Measurements from ENCODE around the gene CD58. TPM values are rescaled to one million over a fixed set of nuclear protein-coding genes. Genes with fewer than 3 reads are reported as not detected.
"Not testable (repeated sequence)": the region's sequence is repeated elsewhere in the genome, so short reads cannot be mapped to it uniquely, and the experiment has no call there.

The CD58 gene
- total RNA-seq, 1 donor from 2014 or later: 31.0 TPM

DNA sequence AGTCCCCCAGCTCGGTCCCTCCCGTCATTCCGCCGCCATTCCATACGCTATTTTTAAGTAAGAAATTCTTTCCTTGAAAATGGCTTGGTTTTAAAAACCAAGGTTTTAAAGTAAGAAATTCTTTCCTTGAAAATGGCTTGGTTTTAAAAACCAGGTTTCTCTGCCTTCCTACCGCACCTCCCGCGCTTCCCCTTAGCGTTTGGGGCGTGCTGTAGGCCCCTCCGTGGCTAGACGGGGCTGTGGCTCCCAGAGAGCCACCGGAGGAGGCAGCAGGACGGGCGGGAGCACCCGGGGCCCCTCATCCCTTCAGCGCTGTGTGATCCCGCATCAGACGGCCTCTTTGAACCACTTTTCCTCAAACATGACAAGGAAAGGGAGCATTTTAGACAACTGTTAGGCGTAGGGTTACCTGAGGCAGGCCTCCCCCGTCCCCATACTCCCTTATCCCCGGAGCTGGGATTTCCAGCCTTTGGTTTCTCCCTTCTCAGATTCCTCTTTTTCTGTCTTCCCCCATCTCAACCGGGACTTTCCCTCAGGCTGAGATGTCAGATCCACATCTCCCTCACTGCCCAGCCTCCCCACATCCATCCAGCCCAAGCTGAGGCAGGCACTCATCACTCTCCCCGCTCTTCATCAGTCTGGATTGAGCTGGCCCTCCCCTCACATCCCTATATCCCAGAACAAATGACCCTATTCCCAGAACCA is 541 bp upstream of the CD58 start:
- Mint-ChIP-seq H3K27ac (peak overlapping the region; percentile 88), H3K27me3 (no peaks in the 10 kb centered on the region), H3K9me3 (no peaks in the 10 kb centered on the region), H3K4me1 (peaks cover 58% of the 10 kb centered on the region), H3K36me3 (ENCODE audit: low read depth) (peaks cover 27% of the 10 kb centered on the region), H3K4me3 (peak overlapping the region; percentile 95)
- intact Hi-C loops (cut with micrococcal nuclease): loop anchor here (1.0 to 10.0 kb wide), 10 partner anchors 57 to 793 kb away; partner anchors contain the start of genes CD101, MAN1A2 and TTF2
- DNase-seq: peak; percentile 67

- H3K27ac Mint-ChIP-seq: peak overlapping the region; percentile 88
- DNase-seq: peak; percentile 77
- peaks cover 61% of the 10 kb centered on the region for H3K4me1 Mint-ChIP-seq
- H3K4me3 Mint-ChIP-seq: peak overlapping the region; percentile 95
- intact Hi-C loops (cut with micrococcal nuclease): loop anchor here (1.0 to 10.0 kb wide), 13 partner anchors 14 to 795 kb away; partner anchors contain the start of genes CD101 and MAN1A2
- H3K9me3 Mint-ChIP-seq: peaks cover 2% of the 10 kb centered on the region
- peaks cover 37% of the 10 kb centered on the region for H3K36me3 Mint-ChIP-seq (ENCODE audit: low read depth)
- H3K27me3 Mint-ChIP-seq: no peaks in the 10 kb centered on the region
Observed at GRCh38 chr1:116569776-116570357, 959 bp downstream of the CD58 start.

DNA sequence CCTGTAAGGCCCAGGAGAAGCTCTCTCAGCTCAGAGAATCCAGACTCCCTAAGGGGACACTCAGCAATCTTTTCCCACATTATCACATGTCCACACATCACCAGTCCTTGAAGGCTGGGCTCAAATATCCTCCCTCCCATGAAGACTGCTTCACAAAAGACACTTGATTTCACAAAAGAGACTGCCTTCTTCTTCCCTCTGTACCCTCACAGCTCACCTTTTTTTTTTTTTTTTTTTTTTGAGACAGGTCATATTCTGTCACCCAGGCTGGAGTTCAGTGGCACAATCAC is 1.5 kb downstream of the CD58 start:
- Mint-ChIP-seq H3K4me3 (peak overlapping the region; percentile 95), H3K27me3 (no peaks in the 10 kb centered on the region), H3K36me3 (ENCODE audit: low read depth) (peaks cover 43% of the 10 kb centered on the region), H3K9me3 (peaks cover 6% of the 10 kb centered on the region), H3K4me1 (peaks cover 61% of the 10 kb centered on the region), H3K27ac (peak overlapping the region; percentile 88)
- intact Hi-C loops (cut with micrococcal nuclease): loop anchor here (2.0 kb wide), 2 partner anchors 193 to 557 kb away; no protein-coding TSS in a partner anchor
- DNase-seq: no peak

DNA sequence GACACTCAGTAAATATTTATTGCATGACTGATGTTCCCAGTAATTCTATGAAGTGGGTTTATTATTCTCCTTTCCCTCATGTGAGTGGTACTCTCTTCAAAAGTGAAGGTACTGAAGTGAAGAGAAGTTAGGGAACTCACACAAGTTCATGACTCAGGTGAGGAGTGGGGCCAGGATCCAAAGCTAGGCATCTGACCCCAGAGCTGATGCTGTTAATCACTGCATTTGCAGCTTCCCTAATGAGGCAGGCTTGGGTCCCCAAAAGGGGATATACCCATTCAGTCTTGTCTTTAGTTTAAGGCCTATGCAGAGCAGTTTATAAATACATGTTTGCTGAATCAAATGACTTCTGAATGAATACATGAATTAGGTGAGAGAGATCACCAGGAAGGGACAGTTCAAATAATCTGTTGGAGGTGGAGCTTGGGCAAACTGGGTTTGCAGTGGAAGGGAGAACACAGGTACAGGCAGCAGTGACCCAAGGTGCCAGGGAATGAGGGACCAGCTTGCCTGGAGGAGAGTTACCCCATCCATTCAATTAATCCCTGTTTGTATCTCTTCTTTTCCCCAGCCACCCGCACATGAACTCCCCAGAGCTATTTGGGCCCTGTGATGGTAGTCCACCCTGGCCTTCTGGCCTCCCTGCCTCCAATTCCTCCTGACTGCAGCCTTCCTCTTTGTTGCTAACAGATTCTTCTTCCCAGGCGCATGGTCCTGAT is 2.0 kb downstream of the CD58 start:
- DNase-seq: peak; percentile 60
- peak overlapping the region; percentile 88 for H3K27ac Mint-ChIP-seq
- peaks cover 10% of the 10 kb centered on the region for H3K9me3 Mint-ChIP-seq
- no peaks in the 10 kb centered on the region for H3K27me3 Mint-ChIP-seq
- H3K36me3 Mint-ChIP-seq (ENCODE audit: low read depth): peaks cover 48% of the 10 kb centered on the region
- peak overlapping the region; percentile 95 for H3K4me3 Mint-ChIP-seq
- intact Hi-C loops (cut with micrococcal nuclease): loop anchor here (2.0 kb wide), 2 partner anchors 192 to 558 kb away; no protein-coding TSS in a partner anchor
- peaks cover 62% of the 10 kb centered on the region for H3K4me1 Mint-ChIP-seq

DNA sequence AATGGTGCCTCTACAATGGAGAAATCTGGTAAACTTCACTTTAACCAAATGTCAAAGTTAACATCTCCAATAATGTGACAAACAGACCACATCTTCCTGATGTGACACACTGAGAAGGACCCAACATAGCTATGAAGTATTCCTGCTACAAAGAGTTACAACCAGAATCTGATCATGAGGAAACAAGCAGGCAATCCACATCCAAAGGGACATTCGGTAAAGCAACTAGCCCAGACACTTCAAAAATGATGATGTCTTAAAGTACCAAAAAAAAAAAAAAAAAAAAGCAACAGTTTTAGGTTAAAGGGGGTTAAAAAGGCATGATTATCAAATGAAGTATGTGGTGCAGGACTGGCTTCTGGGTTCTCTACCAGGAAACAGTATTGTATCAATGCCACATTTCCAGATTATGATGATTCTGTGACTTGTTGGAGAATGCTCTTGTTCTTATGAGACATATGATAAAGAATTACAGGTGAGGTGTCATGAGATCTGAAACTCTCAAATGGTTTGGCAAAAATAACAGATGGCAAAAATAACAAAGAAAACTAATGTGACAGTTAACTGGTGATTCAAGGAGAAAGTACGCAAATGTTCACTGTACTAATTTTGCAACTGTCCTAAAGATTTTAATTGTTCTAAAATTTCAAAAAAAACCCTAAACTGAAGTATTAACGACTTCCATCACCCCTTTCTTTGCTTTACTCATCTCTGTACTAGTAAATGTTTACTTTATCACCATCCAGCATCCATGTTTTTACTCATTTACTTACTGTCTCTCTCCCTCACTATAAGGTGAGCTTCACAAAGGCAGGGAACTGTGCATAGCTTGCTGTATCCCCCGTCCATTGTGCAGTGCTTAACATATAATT is 2.8 kb downstream of the CD58 start:
- Mint-ChIP-seq H3K36me3 (ENCODE audit: low read depth) (peaks cover 56% of the 10 kb centered on the region), H3K4me1 (peaks cover 63% of the 10 kb centered on the region), H3K27ac (peak overlapping the region; percentile 88), H3K27me3 (no peaks in the 10 kb centered on the region), H3K9me3 (peaks cover 13% of the 10 kb centered on the region), H3K4me3 (peak overlapping the region; percentile 95)
- intact Hi-C loops (cut with micrococcal nuclease): loop anchor here (2.0 kb wide), 2 partner anchors 191 to 559 kb away; no protein-coding TSS in a partner anchor
- DNase-seq: no peak

DNA sequence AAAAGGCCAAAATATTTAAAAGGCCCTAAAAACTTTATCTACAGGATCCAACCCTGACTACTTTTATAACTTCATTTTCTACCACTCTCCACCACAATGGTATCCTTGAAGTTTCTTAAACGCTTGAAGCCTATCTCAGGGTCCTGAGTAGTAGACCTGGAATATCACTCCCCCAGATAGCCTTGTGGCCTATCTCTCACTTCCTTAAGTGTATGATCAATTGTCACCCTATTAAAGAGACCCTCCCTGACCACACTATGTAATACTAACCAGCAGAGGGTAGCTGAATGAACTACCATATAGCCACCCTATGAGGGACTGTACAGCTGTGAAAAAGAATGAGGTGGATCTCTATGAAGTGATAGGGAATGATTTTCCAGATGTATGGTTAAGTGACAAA is 5.6 kb downstream of the CD58 start:
- Mint-ChIP-seq H3K36me3 (ENCODE audit: low read depth) (peaks cover 73% of the 10 kb centered on the region), H3K27ac (no peak overlapping the region), H3K27me3 (no peaks in the 10 kb centered on the region), H3K4me3 (no peak overlapping the region), H3K9me3 (peaks cover 16% of the 10 kb centered on the region), H3K4me1 (peaks cover 75% of the 10 kb centered on the region)
- no peak for DNase-seq
- intact Hi-C loops (cut with micrococcal nuclease): no loop called here

GRCh38 chr1:116564426-116564825 is 6.4 kb downstream of the CD58 start:
- DNase-seq: no peak
- Mint-ChIP-seq H3K27me3 (no peaks in the 10 kb centered on the region), H3K27ac (no peak overlapping the region), H3K9me3 (peaks cover 16% of the 10 kb centered on the region), H3K4me1 (peaks cover 72% of the 10 kb centered on the region), H3K4me3 (no peak overlapping the region), H3K36me3 (ENCODE audit: low read depth) (peaks cover 69% of the 10 kb centered on the region)
- intact Hi-C loops (cut with micrococcal nuclease): no loop called here

DNA sequence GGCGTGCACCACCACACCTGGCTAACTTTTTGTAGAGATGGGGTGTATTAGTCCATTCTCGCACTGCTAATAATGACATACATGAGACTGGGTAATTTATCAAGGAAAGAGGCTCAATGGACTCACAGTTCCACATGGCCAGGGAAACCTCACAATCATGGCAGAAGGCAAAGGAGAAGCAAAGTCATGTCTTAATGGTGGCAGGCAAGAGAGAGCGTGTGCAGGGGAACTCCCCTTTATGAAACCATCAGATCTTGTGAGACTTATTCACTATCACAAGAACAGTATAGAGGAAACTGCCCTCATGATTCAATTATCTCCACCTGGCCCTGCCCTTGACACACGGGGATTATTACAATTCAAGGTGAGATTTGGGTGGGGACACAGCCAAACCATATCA is 8.4 kb downstream of the CD58 start:
- intact Hi-C loops (cut with micrococcal nuclease); H3K4me3 Mint-ChIP-seq; DNase-seq; H3K27me3 Mint-ChIP-seq: not testable (repeated sequence)
- H3K9me3 Mint-ChIP-seq: peaks cover 16% of the 10 kb centered on the region
- peaks cover 64% of the 10 kb centered on the region for H3K36me3 Mint-ChIP-seq (ENCODE audit: low read depth)
- peak overlapping the region; percentile 34 for H3K27ac Mint-ChIP-seq
- peaks cover 70% of the 10 kb centered on the region for H3K4me1 Mint-ChIP-seq

DNA sequence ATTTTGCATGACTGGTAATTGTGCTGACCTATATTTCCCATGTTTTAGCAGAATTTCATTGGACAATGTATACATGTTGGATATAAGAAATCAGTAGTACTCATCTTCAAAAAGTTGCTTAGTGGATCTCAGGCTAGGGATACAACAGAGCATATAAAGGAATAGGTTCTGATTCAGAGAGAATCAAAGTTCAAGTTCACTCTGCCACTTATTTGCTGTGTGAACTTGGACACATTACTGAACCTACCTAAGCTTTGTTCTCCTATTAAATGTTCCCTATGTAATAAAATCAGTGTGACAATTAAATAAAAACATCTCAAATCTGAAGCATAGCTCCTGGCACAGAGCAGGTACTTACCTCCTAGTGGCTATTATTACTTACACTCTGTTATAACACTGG is 9.3 kb downstream of the CD58 start:
- H3K27me3 Mint-ChIP-seq: no peaks in the 10 kb centered on the region
- no peak overlapping the region for H3K27ac Mint-ChIP-seq
- no peak for DNase-seq
- H3K4me1 Mint-ChIP-seq: peaks cover 73% of the 10 kb centered on the region
- H3K4me3 Mint-ChIP-seq: no peak overlapping the region
- intact Hi-C loops (cut with micrococcal nuclease): no loop called here
- peaks cover 16% of the 10 kb centered on the region for H3K9me3 Mint-ChIP-seq
- H3K36me3 Mint-ChIP-seq (ENCODE audit: low read depth): peaks cover 63% of the 10 kb centered on the region

- peak overlapping the region; percentile 11 for H3K27ac Mint-ChIP-seq
- DNase-seq: no peak
- H3K36me3 Mint-ChIP-seq (ENCODE audit: low read depth): peaks cover 60% of the 10 kb centered on the region
- H3K4me1 Mint-ChIP-seq: peaks cover 71% of the 10 kb centered on the region
- H3K27me3 Mint-ChIP-seq: no peaks in the 10 kb centered on the region
- no peak overlapping the region for H3K4me3 Mint-ChIP-seq
- intact Hi-C loops (cut with micrococcal nuclease): no loop called here
- H3K9me3 Mint-ChIP-seq: peaks cover 16% of the 10 kb centered on the region
Observed at GRCh38 chr1:116560704-116561490, 9.9 kb downstream of the CD58 start.

DNA sequence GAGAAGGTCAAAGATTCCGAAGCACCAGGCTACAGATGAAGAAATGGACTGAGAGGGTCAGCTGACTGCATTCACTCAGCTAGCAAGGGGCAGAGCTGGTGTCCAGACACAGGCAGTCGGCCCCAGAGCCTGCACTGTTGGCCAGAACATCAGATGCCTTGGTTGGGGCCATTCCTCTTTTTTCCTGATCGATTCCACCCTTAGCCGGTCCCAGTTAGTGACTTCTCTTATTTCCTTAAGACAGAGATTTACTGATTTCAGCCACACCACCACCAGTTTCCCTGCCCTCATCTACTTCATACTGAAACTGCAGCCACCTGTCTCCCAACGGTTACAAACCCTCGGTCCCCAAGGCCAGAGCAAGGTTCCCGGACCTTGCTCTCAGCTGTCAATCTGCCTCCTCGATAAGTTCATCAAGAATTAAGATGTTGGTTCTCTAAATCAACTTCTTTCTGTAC is 11.5 kb downstream of the CD58 start:
- no peaks in the 10 kb centered on the region for H3K27me3 Mint-ChIP-seq
- H3K27ac Mint-ChIP-seq: peak overlapping the region; percentile 5
- H3K36me3 Mint-ChIP-seq (ENCODE audit: low read depth): peaks cover 57% of the 10 kb centered on the region
- H3K9me3 Mint-ChIP-seq: peaks cover 10% of the 10 kb centered on the region
- H3K4me1 Mint-ChIP-seq: peaks cover 75% of the 10 kb centered on the region
- intact Hi-C loops (cut with micrococcal nuclease): loop anchor here (5.0 kb wide), 3 partner anchors 122 to 268 kb away; no protein-coding TSS in a partner anchor
- no peak overlapping the region for H3K4me3 Mint-ChIP-seq
- DNase-seq: no peak

DNA sequence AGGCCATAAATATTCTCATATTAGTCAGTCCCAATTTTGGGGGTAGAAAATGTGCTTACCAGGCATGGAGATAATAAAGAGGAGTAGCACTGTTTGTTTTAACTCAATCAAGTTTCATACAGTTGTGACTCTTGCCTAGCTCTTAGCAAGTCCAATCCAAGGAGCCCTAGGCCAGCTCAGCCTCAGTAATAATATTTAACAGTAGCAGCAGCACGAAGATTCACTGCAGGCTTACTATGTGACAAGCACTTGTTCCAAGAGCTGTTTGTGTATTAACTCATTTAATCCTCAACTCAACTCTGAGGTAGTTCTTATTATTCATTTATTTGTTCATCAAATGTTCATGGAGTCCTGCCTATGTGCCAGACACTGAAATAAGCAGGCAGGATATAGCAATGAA is 12.3 kb downstream of the CD58 start:
- DNase-seq: no peak
- peaks cover 53% of the 10 kb centered on the region for H3K36me3 Mint-ChIP-seq (ENCODE audit: low read depth)
- peaks cover 6% of the 10 kb centered on the region for H3K9me3 Mint-ChIP-seq
- intact Hi-C loops (cut with micrococcal nuclease): loop anchor here (5.0 kb wide), 3 partner anchors 121 to 269 kb away; no protein-coding TSS in a partner anchor
- H3K4me1 Mint-ChIP-seq: peaks cover 74% of the 10 kb centered on the region
- no peak overlapping the region for H3K4me3 Mint-ChIP-seq
- H3K27me3 Mint-ChIP-seq: no peaks in the 10 kb centered on the region
- peak overlapping the region; percentile 86 for H3K27ac Mint-ChIP-seq
